IMR-90 (cell line): ENCODE data around the gene TCHP. TPM values are rescaled to one million over a fixed set of nuclear protein-coding genes. Genes with fewer than 3 reads are reported as not detected.

Experiments
- ATAC-seq: fragments of 200-7000 bp; cut with Tn5 transposase; 2 replicates; pipeline ENCODE4 v1.9.1; 2020; ENCODE audit warnings: low read depth, mild to moderate bottlenecking, moderate library complexity
- BruUV-seq: library from RNA; stranded (reverse); fragments of 400-500 nt; replicated peaks from 2 replicates; lab custom pipeline; 2021; lab: Mats Ljungman, UMichigan
- CTCF ChIA-PET: fragments of 300-600 bp; formaldehyde crosslinking; extraction: SDS; loops from one replicate; lab custom pipeline; 2021; ENCODE audit warnings: antibody characterized with exemption; lab: Yijun Ruan, JAX
- POLR2A ChIA-PET: fragments of 300-600 bp; sonication (Branson Sonifier 250); formaldehyde crosslinking; loops from one replicate; lab custom pipeline; 2022; ENCODE audit warnings: antibody characterized with exemption; ENCODE audit not compliant: unreplicated experiment; lab: Charles Lee
- DNase-seq: peaks from one replicate; pipeline ENCODE4 v3.0.0; 2013
- H2AFZ ChIP-seq: replicated peaks from 2 replicates; pipeline ENCODE3; 2013; ENCODE audit warnings: low read length, mild to moderate bottlenecking; ENCODE audit not compliant: poor library complexity
- H2AK5ac ChIP-seq: 2 replicates; pipeline ENCODE4 v1.6.1; 2013; ENCODE audit warnings: low read depth, low read length, inconsistent platforms
- H2AK9ac ChIP-seq: replicated peaks from 2 replicates; pipeline ENCODE3; 2013; ENCODE audit warnings: mild to moderate bottlenecking, low read depth, low read length, moderate library complexity; ENCODE audit not compliant: poor library complexity
- H2BK120ac ChIP-seq: 2 replicates; pipeline ENCODE4 v1.6.1; 2013; ENCODE audit warnings: low read depth, low read length, inconsistent platforms
- H2BK15ac ChIP-seq: 3 replicates; pipeline ENCODE4 v1.6.1; 2013; ENCODE audit warnings: low read depth, low read length, inconsistent platforms
- H2BK20ac ChIP-seq: 2 replicates; pipeline ENCODE4 v1.6.1; 2013; ENCODE audit warnings: low read depth, mild to moderate bottlenecking, inconsistent platforms, low read length, moderate library complexity
- H2BK5ac ChIP-seq: 2 replicates; pipeline ENCODE4 v1.6.1; 2013; ENCODE audit warnings: mild to moderate bottlenecking, low read depth, low read length, inconsistent platforms; ENCODE audit not compliant: poor library complexity, severe bottlenecking
- H3K14ac ChIP-seq: replicated peaks from 2 replicates; pipeline ENCODE4 v1.6.1; 2013; ENCODE audit warnings: low read depth, low read length, inconsistent platforms
- H3K18ac ChIP-seq: 2 replicates; pipeline ENCODE4 v1.6.1; 2013; ENCODE audit warnings: low read depth, low read length, control low read depth
- H3K23ac ChIP-seq: 2 replicates; pipeline ENCODE4 v1.6.1; 2013; ENCODE audit warnings: low read depth, low read length, inconsistent platforms
- H3K27ac ChIP-seq: 2 replicates; pipeline ENCODE4 v1.5.1; 2013; ENCODE audit warnings: mild to moderate bottlenecking, control low read depth, low read length; ENCODE audit not compliant: insufficient read depth
- H3K27me3 ChIP-seq: 2 replicates; pipeline ENCODE4 v1.6.1; 2013; ENCODE audit warnings: low read length; ENCODE audit not compliant: control insufficient read depth, insufficient read depth
- H3K36me3 ChIP-seq: 2 replicates; pipeline ENCODE4 v1.6.1; 2013; ENCODE audit warnings: low read length, mixed read lengths; ENCODE audit not compliant: control insufficient read depth, insufficient read depth
- H3K4ac ChIP-seq: 2 replicates; pipeline ENCODE4 v1.6.1; 2013; ENCODE audit warnings: low read depth, low read length, inconsistent platforms
- H3K4me1 ChIP-seq: 2 replicates; pipeline ENCODE4 v1.6.1; 2013; ENCODE audit warnings: low read length, mixed read lengths; ENCODE audit not compliant: control insufficient read depth, insufficient read depth
- H3K4me2 ChIP-seq: 2 replicates; pipeline ENCODE4 v1.6.1; 2013; ENCODE audit warnings: low read depth, mild to moderate bottlenecking, control low read depth, low read length, moderate library complexity
- H3K4me3 ChIP-seq: 2 replicates; pipeline ENCODE4 v1.5.1; 2013; ENCODE audit warnings: low read depth, mild to moderate bottlenecking, control low read depth, low read length, moderate library complexity; ENCODE audit not compliant: insufficient read depth
- H3K56ac ChIP-seq: 2 replicates; pipeline ENCODE4 v1.6.1; 2013; ENCODE audit warnings: low read length, inconsistent platforms; ENCODE audit not compliant: insufficient read depth; ENCODE audit errors: extremely low read depth
- H3K79me1 ChIP-seq, 2 experiments: 2 replicates each; pipeline ENCODE4 v1.6.1; 2013; ENCODE audit warnings: low read length in 2 of 2, inconsistent platforms in 1 of 2, low read depth in 1 of 2
- H3K9ac ChIP-seq: 2 replicates; pipeline ENCODE4 v1.6.1; 2013; ENCODE audit warnings: low read depth, low read length, control low read depth
- H3K9me1 ChIP-seq: 2 replicates; pipeline ENCODE4 v1.6.1; 2013; ENCODE audit warnings: low read length, inconsistent platforms; ENCODE audit not compliant: insufficient read depth
- H3K9me3 ChIP-seq: 2 replicates; pipeline ENCODE4 v1.6.1; 2013; ENCODE audit warnings: low read length; ENCODE audit not compliant: control insufficient read depth, insufficient read depth
- H4K20me1 ChIP-seq: 2 replicates; pipeline ENCODE4 v1.6.1; 2013; ENCODE audit warnings: low read length, inconsistent platforms; ENCODE audit not compliant: insufficient read depth
- H4K5ac ChIP-seq: 2 replicates; pipeline ENCODE4 v1.6.1; 2013; ENCODE audit warnings: mild to moderate bottlenecking, low read depth, low read length, control low read depth
- H4K8ac ChIP-seq, 2 experiments: 2 replicates each; pipeline ENCODE4 v1.6.1; 2013; ENCODE audit warnings: low read depth in 2 of 2, low read length in 2 of 2, control low read depth in 1 of 2, inconsistent platforms in 1 of 2
- H4K91ac ChIP-seq: 2 replicates; pipeline ENCODE4 v1.6.1; 2013; ENCODE audit warnings: low read depth, low read length, inconsistent platforms; ENCODE audit not compliant: insufficient read depth
- SMC3 ChIP-seq: fragments of 150-350 bp; IDR thresholded peaks from 2 replicates; pipeline ENCODE4 v1.6.1; 2016; ENCODE audit warnings: low read depth, mild to moderate bottlenecking, antibody characterized with exemption, low read length, moderate library complexity
- USF2 ChIP-seq: fragments of 150-350 bp; IDR thresholded peaks from 2 replicates; pipeline ENCODE4 v1.6.1; 2017; ENCODE audit warnings: mild to moderate bottlenecking, antibody characterized with exemption, low read length, low read depth
- WGBS, 2 experiments: methylation state at CpG; one replicate each; pipeline versions ENCODE4 v1.1.5 to v1.1.7; 2013; ENCODE audit warnings: missing lambda C conversion rate in 2 of 2; ENCODE audit not compliant: insufficient read length in 1 of 2; ENCODE audit errors: extremely low coverage in 2 of 2; 5-methylcytosine and 5-hydroxymethylcytosine counted together
- dilution Hi-C: fragments of 300-500 bp; cut with HindIII; formaldehyde crosslinking; loops from one replicate; pipeline ENCODE4 v1.14.3; 2018; ENCODE audit warnings: low sequenced_read_pairs; ENCODE audit not compliant: unreplicated experiment
- in situ Hi-C: fragments of 300-500 bp; cut with MboI; formaldehyde crosslinking; loops from 3 replicates; pipeline ENCODE4 v1.14.3; 2019; ENCODE audit warnings: low sequenced_read_pairs, inconsistent platforms, mixed read lengths
- intact Hi-C: fragments of 100-400 bp; cut with micrococcal nuclease; formaldehyde crosslinking; loops from 2 replicates; pipeline ENCODE4 v1.10.0; 2022
- polyA plus RNA-seq, 3 experiments: library from polyadenylated mRNA; depleted of rRNA; stranded (reverse); fragments of >200 nt; gene quantifications; 2 replicates each; pipeline ENCODE4 v1.2.3, GENCODE V29; 2012; ENCODE audit warnings: low replicate concordance in 1 of 3
- total RNA-seq: library from RNA; depleted of rRNA; stranded (reverse); fragments of >200 nt; gene quantifications from 2 replicates; pipeline ENCODE4 v1.2.3, GENCODE V29; 2012

TCHP gene
- total and polyA plus RNA-seq, 2 of the 4 experiments (the other 2 are of a cell fraction), result 6.1 to 13.4 TPM

- H3K9me1 ChIP-seq, result peaks cover 21% of the 10 kb centered on the region
- no peak overlapping the region for H3K27ac ChIP-seq
- no peak overlapping the region; the same call in 1 of the 2 replicates for H4K5ac ChIP-seq
- no peak overlapping the region for H4K91ac ChIP-seq
- no peaks in the 10 kb centered on the region for H3K36me3 ChIP-seq
- H3K4me2 ChIP-seq, result peak overlapping the region; percentile 97
- H4K8ac ChIP-seq, result no peak overlapping the region
- DNase-seq, result no peak
- TF ChIP-seq SMC3 (no peak), USF2 (no peak)
- H2AFZ ChIP-seq, result peak overlapping the region; percentile 96
- intact Hi-C loops, result no loop called here
- peak overlapping the region; percentile 64 for H3K14ac ChIP-seq
- no peak overlapping the region for H3K18ac ChIP-seq
- ATAC-seq, result no peak
- BruUV-seq, result no TSS peak
- H2BK5ac ChIP-seq, result no peak overlapping the region
- no peaks in the 10 kb centered on the region for H3K27me3 ChIP-seq
- peak overlapping the region; percentile 71 for H3K23ac ChIP-seq
- H2BK20ac ChIP-seq, result no peak overlapping the region
- H3K4me3 ChIP-seq, result peak overlapping the region; percentile 76; the same call in 1 of the 2 replicates
- H3K56ac ChIP-seq, result no peak overlapping the region
- peaks cover 35 to 61% of the 10 kb centered on the region in 2 experiments for H3K79me1 ChIP-seq
- H2BK15ac ChIP-seq, result no peak overlapping the region
- no peaks in the 10 kb centered on the region for H3K9me3 ChIP-seq
- peak overlapping the region; percentile 97 for H2AK9ac ChIP-seq
- H4K20me1 ChIP-seq, result peaks cover 31% of the 10 kb centered on the region
- POLR2A ChIA-PET, result interaction anchor here (0.6 kb wide), 1 partner anchor 726 kb away, joined by 4 read pairs; no protein-coding TSS in a partner anchor
- H2BK120ac ChIP-seq, result no peak overlapping the region
- peaks cover 10% of the 10 kb centered on the region for H3K4me1 ChIP-seq
- H2AK5ac ChIP-seq, result peak overlapping the region; percentile 84
- CTCF ChIA-PET, result no interaction called here
- peak overlapping the region; percentile 93; the same call in 1 of the 2 replicates for H3K9ac ChIP-seq
- peak overlapping the region; percentile 62; the same call in 1 of the 2 replicates for H3K4ac ChIP-seq
- dilution Hi-C loops, result no loop called here
- 85% methylated on average over 5 of the region's 7 CpGs; no CpG with 5 or more reads in 1 of the 2 experiments for WGBS, 2 experiments
- in situ Hi-C loops, result no loop called here
These were observed 21.3 kb upstream of the TCHP start for GRCh38 chr12:109878749-109879148.
